Hepatocyte (in vitro differentiated cells): Measurements from ENCODE around the gene ABLIM2. TPM values are rescaled to one million over a fixed set of nuclear protein-coding genes. Genes with fewer than 3 reads are reported as not detected.

Experiments used
- DNase-seq: peaks from one replicate; pipeline ENCODE4 v3.0.0-alpha.2; 2016; ENCODE audit warnings: low spot score
- H2AFZ ChIP-seq: fragments of 200-600 bp; sonication (generic); 2 replicates; pipeline ENCODE4 v1.6.0; 2016; ENCODE audit warnings: antibody characterized with exemption, mild to moderate bottlenecking
- H3K27ac ChIP-seq: fragments of 200-600 bp; sonication (generic); 2 replicates; pipeline ENCODE4 v1.5.1; 2016; ENCODE audit warnings: mild to moderate bottlenecking
- H3K27me3 ChIP-seq: fragments of 200-600 bp; sonication (generic); 2 replicates; pipeline ENCODE4 v1.6.1; 2016
- H3K36me3 ChIP-seq: fragments of 200-600 bp; sonication (generic); replicated peaks from 2 replicates; pipeline ENCODE4 v1.5.1; 2016; ENCODE audit warnings: low read depth; ENCODE audit not compliant: insufficient read depth
- H3K4me1 ChIP-seq: fragments of 200-600 bp; sonication (generic); 2 replicates; pipeline ENCODE4 v1.5.1; 2016; ENCODE audit warnings: mild to moderate bottlenecking, moderate library complexity; ENCODE audit not compliant: insufficient read depth
- H3K4me2 ChIP-seq: fragments of 200-600 bp; sonication (generic); 2 replicates; pipeline ENCODE4 v1.6.0; 2016
- H3K4me3 ChIP-seq: fragments of 200-600 bp; sonication (generic); 2 replicates; pipeline ENCODE4 v1.5.1; 2016; ENCODE audit warnings: mild to moderate bottlenecking
- H3K79me2 ChIP-seq: fragments of 200-600 bp; sonication (generic); 2 replicates; pipeline ENCODE4 v1.6.0; 2017; ENCODE audit warnings: mild to moderate bottlenecking
- H3K9me2 ChIP-seq: fragments of 200-600 bp; sonication (generic); replicated peaks from 2 replicates; pipeline ENCODE4 v1.6.0; 2017; ENCODE audit warnings: mild to moderate bottlenecking; ENCODE audit not compliant: insufficient read depth
- H3K9me3 ChIP-seq: fragments of 200-600 bp; sonication (generic); 2 replicates; pipeline ENCODE4 v1.5.1; 2016; ENCODE audit warnings: low read depth, mild to moderate bottlenecking
- H4K20me1 ChIP-seq: fragments of 200-600 bp; sonication (generic); 2 replicates; pipeline ENCODE4 v1.6.0; 2016; ENCODE audit warnings: mild to moderate bottlenecking; ENCODE audit not compliant: insufficient read depth, poor library complexity, severe bottlenecking
- EZH2 ChIP-seq: fragments of 200-600 bp; sonication (generic); IDR thresholded peaks from 2 replicates; pipeline ENCODE4 v1.6.1; 2016; ENCODE audit warnings: antibody characterized with exemption, mild to moderate bottlenecking, borderline replicate concordance
- EZH2phosphoT487 ChIP-seq: fragments of 200-600 bp; sonication (generic); IDR thresholded peaks from one replicate; pipeline ENCODE4 v1.6.1; 2018; ENCODE audit warnings: antibody characterized with exemption, mild to moderate bottlenecking, low read depth, moderate library complexity; ENCODE audit not compliant: unreplicated experiment, severe bottlenecking
- WGBS: methylation state at CpG from one replicate; pipeline ENCODE4 v1.1.6; 2016; ENCODE audit warnings: low lambda C conversion rate; ENCODE audit errors: missing lambda C conversion rate; 5-methylcytosine and 5-hydroxymethylcytosine counted together
- polyA plus RNA-seq: library from polyadenylated mRNA; unstranded; fragments of >200 nt; fragmentation: Nextera tagmentation; extraction: Ambion mirVana; gene quantifications from 2 replicates; pipeline ENCODE4 v1.2.1, GENCODE V29; 2016
- total RNA-seq: library from RNA; depleted of rRNA; stranded (reverse); fragments of >200 nt; gene quantifications from 2 replicates; pipeline ENCODE4 v1.2.3, GENCODE V29; 2014
- TF ChIP-seq, protein P1 (sequence below): fragments of 200-600 bp; sonication (generic); IDR thresholded peaks from 2 replicates; pipeline ENCODE4 v1.5.1; 2016; ENCODE audit warnings: antibody characterized with exemption, mild to moderate bottlenecking; ENCODE audit not compliant: poor library complexity

The ABLIM2 gene
- total and polyA plus RNA-seq, 2 experiments from 2014 or later: 1.7 to 2.0 TPM

DNA sequence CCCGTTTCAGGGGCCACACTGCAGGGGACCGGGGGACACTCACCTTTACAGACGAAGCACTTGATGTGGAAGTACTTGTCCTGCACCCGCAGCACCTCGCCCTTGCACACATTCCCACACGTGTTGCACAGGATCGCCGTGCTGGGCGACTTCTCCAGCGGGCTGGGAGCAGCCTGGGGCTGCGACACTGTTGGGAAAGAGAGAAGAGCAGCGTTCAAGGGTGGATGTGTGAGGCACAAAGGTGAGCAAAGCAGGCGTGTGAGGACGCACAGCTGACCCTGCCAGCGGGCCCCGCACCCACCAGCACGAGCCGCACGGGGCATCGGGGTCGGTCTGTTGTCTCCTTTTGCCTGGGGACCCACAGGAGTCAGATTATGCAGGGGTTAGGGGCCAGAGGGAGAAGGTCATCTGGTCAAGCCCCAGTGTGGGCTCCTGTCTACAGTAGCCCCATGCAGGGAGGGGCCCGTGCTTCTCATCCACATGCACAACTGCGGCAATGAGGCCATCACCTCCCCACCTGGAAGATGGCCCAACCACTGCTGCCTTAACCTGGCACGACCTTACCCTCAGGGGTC, 52.1 kb downstream of the ABLIM2 start:
- TF ChIP-seq EZH2phosphoT487 (no peak), EZH2 (no peak)
- TF ChIP-seq, protein P1, sequence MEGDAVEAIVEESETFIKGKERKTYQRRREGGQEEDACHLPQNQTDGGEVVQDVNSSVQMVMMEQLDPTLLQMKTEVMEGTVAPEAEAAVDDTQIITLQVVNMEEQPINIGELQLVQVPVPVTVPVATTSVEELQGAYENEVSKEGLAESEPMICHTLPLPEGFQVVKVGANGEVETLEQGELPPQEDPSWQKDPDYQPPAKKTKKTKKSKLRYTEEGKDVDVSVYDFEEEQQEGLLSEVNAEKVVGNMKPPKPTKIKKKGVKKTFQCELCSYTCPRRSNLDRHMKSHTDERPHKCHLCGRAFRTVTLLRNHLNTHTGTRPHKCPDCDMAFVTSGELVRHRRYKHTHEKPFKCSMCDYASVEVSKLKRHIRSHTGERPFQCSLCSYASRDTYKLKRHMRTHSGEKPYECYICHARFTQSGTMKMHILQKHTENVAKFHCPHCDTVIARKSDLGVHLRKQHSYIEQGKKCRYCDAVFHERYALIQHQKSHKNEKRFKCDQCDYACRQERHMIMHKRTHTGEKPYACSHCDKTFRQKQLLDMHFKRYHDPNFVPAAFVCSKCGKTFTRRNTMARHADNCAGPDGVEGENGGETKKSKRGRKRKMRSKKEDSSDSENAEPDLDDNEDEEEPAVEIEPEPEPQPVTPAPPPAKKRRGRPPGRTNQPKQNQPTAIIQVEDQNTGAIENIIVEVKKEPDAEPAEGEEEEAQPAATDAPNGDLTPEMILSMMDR: no peak
- no peaks in the 10 kb centered on the region for H3K4me1 ChIP-seq
- 88% methylated on average over 24 of the region's 24 CpGs for WGBS

DNA sequence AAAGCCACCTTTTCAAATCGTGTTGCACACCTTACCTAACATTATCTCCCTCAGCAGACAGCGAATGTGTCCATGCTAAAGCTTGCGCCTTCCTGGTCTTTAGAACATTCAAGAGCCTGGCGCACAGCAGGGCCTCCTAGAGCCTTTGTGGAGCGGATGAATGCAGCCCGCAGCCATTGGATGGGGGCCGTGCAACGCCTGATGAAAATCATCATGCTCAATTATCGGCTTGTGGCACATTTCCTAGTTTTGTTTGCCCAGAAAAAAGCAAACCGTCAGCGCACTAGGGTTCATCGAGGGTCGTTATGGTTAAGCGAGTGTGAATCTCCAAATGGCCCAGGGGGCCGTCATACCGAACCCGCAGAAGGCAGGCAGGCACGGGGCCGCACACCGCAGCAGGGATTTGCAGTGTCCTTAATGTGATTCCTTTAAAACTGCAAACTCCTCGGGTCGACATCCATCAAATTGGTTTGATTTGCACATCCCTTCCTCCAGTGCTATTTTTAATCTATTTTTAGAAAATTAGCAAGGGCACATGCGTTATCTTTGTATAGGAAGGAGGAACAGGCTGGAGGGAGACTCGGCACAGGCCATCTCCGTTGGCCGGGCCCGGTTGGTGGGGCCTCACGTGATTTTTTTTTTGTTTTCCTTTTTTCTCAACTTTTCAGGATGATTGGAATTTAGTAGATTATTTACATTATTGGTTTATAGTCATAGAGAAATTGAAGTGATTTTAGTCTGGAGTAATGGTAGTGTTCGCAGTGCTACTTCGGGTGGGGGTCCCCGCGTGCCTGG, 53.1 kb downstream of the ABLIM2 start:
- no peaks in the 10 kb centered on the region for H4K20me1 ChIP-seq
- no peak for DNase-seq
- TF ChIP-seq, protein P1: no peak
- TF ChIP-seq EZH2 (no peak), EZH2phosphoT487 (no peak)

More for the DNA sequence above, 52.1 kb downstream of the ABLIM2 start:
- no peaks in the 10 kb centered on the region for H3K9me3 ChIP-seq
- H3K79me2 ChIP-seq: no peaks in the 10 kb centered on the region
- H3K27me3 ChIP-seq: no peaks in the 10 kb centered on the region
- no peak overlapping the region for H3K4me2 ChIP-seq
- H4K20me1 ChIP-seq: no peaks in the 10 kb centered on the region
- no peaks in the 10 kb centered on the region for H3K36me3 ChIP-seq
- H3K4me3 ChIP-seq: no peak overlapping the region
- no peaks in the 10 kb centered on the region for H3K9me2 ChIP-seq
- no peak overlapping the region for H3K27ac ChIP-seq
- DNase-seq: no peak
- no peak overlapping the region for H2AFZ ChIP-seq

DNA sequence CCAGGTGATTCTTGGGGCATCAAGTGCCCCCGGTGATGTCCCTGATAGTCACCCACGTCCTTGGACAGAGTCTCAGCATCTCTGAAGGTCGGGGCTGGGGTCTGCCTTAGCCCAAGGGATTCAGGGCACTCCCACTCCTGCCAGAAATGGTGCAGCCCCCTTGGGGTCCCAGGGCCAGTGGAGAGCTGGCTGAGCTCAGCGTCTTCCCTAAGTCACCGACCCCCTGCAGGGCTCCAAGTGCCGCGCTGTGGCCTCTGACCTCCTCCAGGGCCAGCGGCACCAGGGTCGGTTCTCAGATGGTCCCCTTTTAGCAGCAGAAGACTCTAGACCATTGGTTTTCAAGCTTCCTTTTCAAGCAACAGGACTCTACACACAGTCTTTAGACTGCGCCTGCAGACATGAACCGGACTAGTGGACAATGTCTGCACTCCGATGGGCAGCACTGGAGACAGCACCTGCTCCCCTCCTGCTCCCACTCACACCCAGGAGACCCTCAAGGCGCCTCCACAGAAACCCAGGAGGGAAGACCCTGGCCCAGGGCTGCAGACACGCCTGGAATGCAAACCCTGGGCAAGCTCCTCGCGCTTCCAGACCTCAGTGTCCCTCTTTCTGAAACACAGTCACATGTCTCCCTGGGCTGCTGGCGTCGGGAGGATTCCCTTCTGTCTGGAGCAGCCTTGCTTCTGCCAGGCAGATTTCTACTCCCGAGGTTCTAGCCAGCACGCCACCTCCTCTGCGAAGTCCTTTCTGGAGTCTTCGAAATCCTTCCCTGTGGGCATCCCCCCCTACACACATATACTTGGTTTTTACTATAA, 53.9 kb downstream of the ABLIM2 start:
- no peaks in the 10 kb centered on the region for H3K9me2 ChIP-seq
- no peaks in the 10 kb centered on the region for H4K20me1 ChIP-seq
- H3K27ac ChIP-seq: no peak overlapping the region
- H3K27me3 ChIP-seq: no peaks in the 10 kb centered on the region
- H3K4me2 ChIP-seq: no peak overlapping the region
- H3K4me3 ChIP-seq: no peak overlapping the region
- no peaks in the 10 kb centered on the region for H3K4me1 ChIP-seq
- TF ChIP-seq, protein P1: no peak
- no peak for TF ChIP-seq EZH2
- no peak for TF ChIP-seq EZH2phosphoT487
- H3K79me2 ChIP-seq: no peaks in the 10 kb centered on the region
- no peaks in the 10 kb centered on the region for H3K36me3 ChIP-seq
- no peaks in the 10 kb centered on the region for H3K9me3 ChIP-seq
- H2AFZ ChIP-seq: no peak overlapping the region
- DNase-seq: no peak
- WGBS: 80% methylated on average over 22 of the region's 22 CpGs

More for the DNA sequence above, 53.1 kb downstream of the ABLIM2 start:
- WGBS: 89% methylated on average over 32 of the region's 32 CpGs
- Histone ChIP-seq H3K4me2 (no peak overlapping the region), H3K36me3 (no peaks in the 10 kb centered on the region), H3K9me2 (no peaks in the 10 kb centered on the region), H3K4me1 (no peaks in the 10 kb centered on the region), H3K9me3 (no peaks in the 10 kb centered on the region), H3K27ac (no peak overlapping the region), H3K79me2 (no peaks in the 10 kb centered on the region), H2AFZ (no peak overlapping the region), H3K27me3 (no peaks in the 10 kb centered on the region), H3K4me3 (no peak overlapping the region)
